Heart left ventricle (tissue), 13 donors: ENCODE results near the gene SMPD1.

Experiments used
- CTCF ChIP-seq, 12 donors: fragments of 200-600 bp; sonication (generic) in 4 of 12; IDR thresholded peaks; one replicate each; pipeline versions ENCODE4 v1.5.0 to v1.8.0; 2018 to 2022; ENCODE audit warnings: antibody characterized with exemption in 12 of 12, mild to moderate bottlenecking in 5 of 12
- POLR2A ChIP-seq, 2 donors: fragments of 450-650 bp; IDR thresholded peaks; one replicate each; pipeline ENCODE4 v1.6.1; 2017; ENCODE audit warnings: antibody characterized with exemption in 2 of 2, mild to moderate bottlenecking in 2 of 2, moderate library complexity in 2 of 2
- donor health status: ischemic (EF 13 %, LVEDD 7.1; RV severe dilation, severe dysfunction).
- donor health status: DM: no; HTN: yes; CAD: no.
- donor health status: DM: no; HTN: no; CAD: no.
- donor health status: ischemic (EF 25% LVEDD 6.9; RV normal size, moderate dysfunction).
- donor health status: ischemic (EF 25% LVEDD 5.7; RV mildly dilated, moderate dysfunction).
- donor health status: ischemic (EF 35%, LVEDD 5.7; RV mildly dilated, moderate dysfunction).
- donor health status: nonischemic (EF 11% LVEDD 7.7; RV severe dilation, severe dysfunction).
- donor health status: DM: yes; HTN: yes; CAD: no.
- donor health status: PGD.
- donor health status: ischemic (EF 29% LVEDD 5.4; RV normal size, mild dysfunction).
- donor health status: nonischemic (EF 23%, LVEDD 6.1; RV moderate dilation, normal function).

- TF ChIP-seq CTCF (IDR thresholded peaks at IDR 0.05) (no peak), POLR2A (IDR thresholded peaks at IDR 0.05) (no peak)
Measured at GRCh38 chr11:6420677-6421076, 30.4 kb downstream of the SMPD1 start.
